MM.1S (cell line): ENCODE data around the gene SEMA6B.

ENCODE experiments used
- EZH2phosphoT487 ChIP-seq: fragments of 300-600 bp; sonication (generic); IDR thresholded peaks from 2 replicates; pipeline ENCODE4 v1.6.1; 2018; ENCODE audit warnings: antibody characterized with exemption, low read length
- TF ChIP-seq, protein P1 (sequence below): fragments of 300-600 bp; sonication (generic); IDR thresholded peaks from 2 replicates; pipeline ENCODE4 v1.5.1; 2016; ENCODE audit warnings: antibody characterized with exemption, low read length, mixed read lengths

DNA sequence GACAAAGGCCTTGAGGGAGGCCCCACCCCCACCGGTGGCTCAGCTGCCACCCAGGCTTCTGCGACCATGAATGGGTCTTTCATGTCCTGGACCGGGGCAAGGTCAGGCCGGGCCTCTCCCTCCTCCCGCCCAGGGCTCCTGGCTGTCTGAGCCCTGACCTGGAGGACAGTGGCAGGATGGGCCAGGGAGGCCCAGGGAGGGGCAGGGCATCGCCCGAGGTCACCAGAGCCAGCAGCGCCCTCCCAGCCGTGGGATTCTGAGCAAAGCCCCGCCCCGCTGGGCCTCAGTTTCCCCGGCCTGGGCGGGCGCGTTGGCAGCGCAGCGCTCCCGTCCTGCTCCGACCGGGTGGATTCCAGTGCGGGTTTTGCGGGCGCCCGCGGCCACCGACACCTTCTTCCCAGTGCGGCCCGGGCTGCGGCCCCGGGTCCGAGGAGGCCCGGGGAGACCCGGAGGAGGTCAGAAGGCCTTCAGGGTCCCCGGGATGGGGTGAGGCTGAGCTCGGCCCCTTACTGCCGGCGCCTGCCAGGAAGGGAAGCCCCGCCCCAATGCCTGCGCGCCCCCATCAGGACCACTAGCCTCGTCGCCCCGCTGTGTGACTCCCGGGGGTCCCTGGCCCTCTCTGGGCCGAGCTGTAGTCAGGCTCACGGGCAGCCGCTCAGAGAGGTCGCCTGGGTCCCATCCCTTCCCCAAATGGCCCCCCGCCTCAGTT lies 24.6 kb upstream of the SEMA6B start:
- TF ChIP-seq, protein P1, sequence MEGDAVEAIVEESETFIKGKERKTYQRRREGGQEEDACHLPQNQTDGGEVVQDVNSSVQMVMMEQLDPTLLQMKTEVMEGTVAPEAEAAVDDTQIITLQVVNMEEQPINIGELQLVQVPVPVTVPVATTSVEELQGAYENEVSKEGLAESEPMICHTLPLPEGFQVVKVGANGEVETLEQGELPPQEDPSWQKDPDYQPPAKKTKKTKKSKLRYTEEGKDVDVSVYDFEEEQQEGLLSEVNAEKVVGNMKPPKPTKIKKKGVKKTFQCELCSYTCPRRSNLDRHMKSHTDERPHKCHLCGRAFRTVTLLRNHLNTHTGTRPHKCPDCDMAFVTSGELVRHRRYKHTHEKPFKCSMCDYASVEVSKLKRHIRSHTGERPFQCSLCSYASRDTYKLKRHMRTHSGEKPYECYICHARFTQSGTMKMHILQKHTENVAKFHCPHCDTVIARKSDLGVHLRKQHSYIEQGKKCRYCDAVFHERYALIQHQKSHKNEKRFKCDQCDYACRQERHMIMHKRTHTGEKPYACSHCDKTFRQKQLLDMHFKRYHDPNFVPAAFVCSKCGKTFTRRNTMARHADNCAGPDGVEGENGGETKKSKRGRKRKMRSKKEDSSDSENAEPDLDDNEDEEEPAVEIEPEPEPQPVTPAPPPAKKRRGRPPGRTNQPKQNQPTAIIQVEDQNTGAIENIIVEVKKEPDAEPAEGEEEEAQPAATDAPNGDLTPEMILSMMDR = no peak
- TF ChIP-seq EZH2phosphoT487 = no peak
